Muscle of arm (tissue), 14 donors: ENCODE results near the gene KCNK18. TPM values are rescaled to one million over a fixed set of nuclear protein-coding genes. Genes with fewer than 3 reads are reported as not detected.

Experiments used
- DNase-seq: peaks from one replicate; pipeline ENCODE4 v3.0.0-alpha.2; 2013
- long read RNA-seq, 11 donors: transcript quantifications; one replicate each; lab custom pipeline, GENCODE V29; 2026
- polyA plus RNA-seq, 12 donors: library from polyadenylated mRNA; unstranded; fragments of 120-200 nt; gene quantifications; one replicate each; pipeline ENCODE4 v1.2.1, GENCODE V29; 2013; ENCODE audit not compliant: insufficient read length in 12 of 12

KCNK18 gene
- not detected for polyA plus RNA-seq
- long read RNA-seq, donor 1: 0 reads
- long read RNA-seq, donor 2: 0 reads
- long read RNA-seq, donor 3: 0 reads
- long read RNA-seq, donor 4: 0 reads
- long read RNA-seq, donor 5: 0 reads
- long read RNA-seq, donor 6: 0 reads
- long read RNA-seq, donor 7: 0 reads
- long read RNA-seq, donor 8: 0 reads
- long read RNA-seq, donor 9: 0 reads
- long read RNA-seq, donor 10: 0 reads
- long read RNA-seq, donor 11: 0 reads

- no peak for DNase-seq
Measured at GRCh38 chr10:117197189-117197588, at the start of gene KCNK18. KCNK18 (plus strand) TSS chr10:117197489; CDS start chr10:117197489, 0 bp downstream.

GRCh38 chr10:117148284-117148683, 49.0 kb upstream of the KCNK18 start:
- DNase-seq: no peak

- DNase-seq: no peak
Measured at GRCh38 chr10:117152668-117153067, 44.6 kb upstream of the KCNK18 start.

GRCh38 chr10:117158297-117158696, 39.0 kb upstream of the KCNK18 start:
- no peak for DNase-seq

- no peak for DNase-seq
Measured at GRCh38 chr10:117159390-117159789, 37.9 kb upstream of the KCNK18 start.

GRCh38 chr10:117160567-117160966, 36.7 kb upstream of the KCNK18 start:
- DNase-seq: no peak

- no peak for DNase-seq
Measured at GRCh38 chr10:117161386-117162033, 35.8 kb upstream of the KCNK18 start.

- no peak for DNase-seq
Measured at GRCh38 chr10:117162093-117163060, 34.9 kb upstream of the KCNK18 start.

GRCh38 chr10:117163061-117163953, 34.0 kb upstream of the KCNK18 start:
- no peak for DNase-seq

GRCh38 chr10:117163954-117164548, 33.2 kb upstream of the KCNK18 start:
- no peak for DNase-seq

GRCh38 chr10:117164592-117165537, 32.4 kb upstream of the KCNK18 start:
- DNase-seq: no peak

- no peak for DNase-seq
Measured at GRCh38 chr10:117165538-117166417, 31.5 kb upstream of the KCNK18 start.

- DNase-seq: no peak
Measured at GRCh38 chr10:117166418-117167345, 30.6 kb upstream of the KCNK18 start.

- DNase-seq: no peak
Measured at GRCh38 chr10:117167346-117167788, 29.9 kb upstream of the KCNK18 start.

- no peak for DNase-seq
Measured at GRCh38 chr10:117167789-117168674, 29.3 kb upstream of the KCNK18 start.

GRCh38 chr10:117168729-117169128, 28.6 kb upstream of the KCNK18 start:
- DNase-seq: no peak
